Mucosa of descending colon (tissue), 3 donors: ENCODE measurements around the gene JMJD8. TPM values are rescaled to one million over a fixed set of nuclear protein-coding genes. Genes with fewer than 3 reads are reported as not detected.
A peak's percentile ranks its signal among the peaks of the same experiment; 100 is the strongest.

Source experiments
- ATAC-seq: fragments of 200-7000 bp; cut with Tn5 transposase; one replicate; pipeline ENCODE4 v1.9.1; 2020; ENCODE audit warnings: mild to moderate bottlenecking, moderate library complexity
- DNase-seq, 3 donors: peaks; one replicate each; pipeline ENCODE4 v3.0.0-alpha.2; 2020
- H3K36me3 ChIP-seq: fragments of 200-600 bp; one replicate; pipeline ENCODE4 v1.8.0; 2021; ENCODE audit warnings: low read depth, mild to moderate bottlenecking
- H3K4me1 ChIP-seq: fragments of 200-600 bp; one replicate; pipeline ENCODE4 v1.8.0; 2021; ENCODE audit warnings: low read depth, mild to moderate bottlenecking
- H3K4me3 ChIP-seq: fragments of 200-600 bp; one replicate; pipeline ENCODE4 v1.8.0; 2021; ENCODE audit warnings: mild to moderate bottlenecking
- H3K9me3 ChIP-seq: fragments of 200-600 bp; one replicate; pipeline ENCODE4 v1.8.0; 2021; ENCODE audit warnings: mild to moderate bottlenecking
- CTCF ChIP-seq: fragments of 200-600 bp; IDR thresholded peaks from one replicate; pipeline ENCODE4 v1.8.0; 2022; ENCODE audit warnings: antibody characterized with exemption, mild to moderate bottlenecking
- intact Hi-C, 2 donors: fragments of 100-400 bp; cut with DNase I in 1 of 2; cut with micrococcal nuclease in 1 of 2; formaldehyde crosslinking; loops; one replicate each; pipeline versions ENCODE4 v1.11.0 to v1.11.1; 2022; cut with DNase I, micrococcal nuclease
- total RNA-seq, 3 donors: library from RNA; stranded (reverse); fragmentation: NEBNext Ultra II Directional in 2 of 3; extraction: Animal tissue kit (Norgen Biotek cat#: 25700) in 2 of 3; gene quantifications; one replicate each; pipeline versions ENCODE4 v1.2.1 to v1.2.4, GENCODE V29; 2021 to 2023
- donor health status: DM: no; HTN: no; CAD: no; lungs with moderate emphysema.
- donor health status: DM: no; HTN: no; CAD: no.
- donor health status: DM: no; HTN: yes; CAD: no.

Gene JMJD8
- total RNA-seq, 3 donors from 2014 or later, result 39.5 to 60.5 (median 46.9) TPM

GRCh38 chr16:708019-708418 lies 23.9 kb upstream of the JMJD8 start:
- Histone ChIP-seq H3K4me3 (no peak overlapping the region), H3K4me1 (peaks cover 2% of the 10 kb centered on the region), H3K9me3 (no peaks in the 10 kb centered on the region), H3K36me3 (no peaks in the 10 kb centered on the region)
- ATAC-seq (no peak), DNase-seq (no peak)
- intact Hi-C loops, result no loop called here
- no peak for TF ChIP-seq CTCF

GRCh38 chr16:707062-707538 lies 23.0 kb upstream of the JMJD8 start:
- Histone ChIP-seq H3K4me3 (no peak overlapping the region), H3K9me3 (no peaks in the 10 kb centered on the region), H3K36me3 (no peaks in the 10 kb centered on the region), H3K4me1 (peaks cover 2% of the 10 kb centered on the region)
- no peak for TF ChIP-seq CTCF
- intact Hi-C loops, result no loop called here
- ATAC-seq (peak; percentile 15), DNase-seq (no peak)

- no peak for TF ChIP-seq CTCF
- intact Hi-C loops, result no loop called here
- no peak for ATAC-seq
- no peak for DNase-seq
- H3K9me3 ChIP-seq, result no peaks in the 10 kb centered on the region
- H3K4me3 ChIP-seq, result no peak overlapping the region
- no peaks in the 10 kb centered on the region for H3K36me3 ChIP-seq
- peaks cover 2% of the 10 kb centered on the region for H3K4me1 ChIP-seq
These were observed 22.3 kb upstream of the JMJD8 start for GRCh38 chr16:706189-707061.

- Histone ChIP-seq H3K4me1 (peaks cover 2% of the 10 kb centered on the region), H3K36me3 (no peaks in the 10 kb centered on the region), H3K4me3 (no peak within 1 kb of the TSS), H3K9me3 (no peaks in the 10 kb centered on the region)
- DNase-seq (no peak), ATAC-seq (no peak)
- TF ChIP-seq CTCF, result no peak
- intact Hi-C loops, result no loop called here
These were observed 21.5 kb upstream of the JMJD8 start, which contains the start of gene FBXL16 for GRCh38 chr16:705431-706188. Gene FBXL16 (minus strand): TSS chr16:705801. CDS start chr16:697405, 8,396 bp downstream.

GRCh38 chr16:704552-705380 lies 20.6 kb upstream of the JMJD8 start:
- H3K4me3 ChIP-seq, result no peak overlapping the region
- ATAC-seq, result no peak
- intact Hi-C loops, result no loop called here

More at GRCh38 chr16:704552-705380, 20.6 kb upstream of the JMJD8 start:
- Histone ChIP-seq H3K36me3 (no peaks in the 10 kb centered on the region), H3K9me3 (no peaks in the 10 kb centered on the region), H3K4me1 (peaks cover 2% of the 10 kb centered on the region)
- no peak for DNase-seq
- no peak for TF ChIP-seq CTCF
